ENCODE measurements around the gene ZBTB3. TPM values are rescaled to one million over a fixed set of nuclear protein-coding genes. Genes with fewer than 3 reads are reported as not detected.
A peak's percentile ranks its signal among the peaks of the same experiment; 100 is the strongest.

The ZBTB3 gene
- total RNA-seq: 13.0 TPM in 2 replicates

DNA sequence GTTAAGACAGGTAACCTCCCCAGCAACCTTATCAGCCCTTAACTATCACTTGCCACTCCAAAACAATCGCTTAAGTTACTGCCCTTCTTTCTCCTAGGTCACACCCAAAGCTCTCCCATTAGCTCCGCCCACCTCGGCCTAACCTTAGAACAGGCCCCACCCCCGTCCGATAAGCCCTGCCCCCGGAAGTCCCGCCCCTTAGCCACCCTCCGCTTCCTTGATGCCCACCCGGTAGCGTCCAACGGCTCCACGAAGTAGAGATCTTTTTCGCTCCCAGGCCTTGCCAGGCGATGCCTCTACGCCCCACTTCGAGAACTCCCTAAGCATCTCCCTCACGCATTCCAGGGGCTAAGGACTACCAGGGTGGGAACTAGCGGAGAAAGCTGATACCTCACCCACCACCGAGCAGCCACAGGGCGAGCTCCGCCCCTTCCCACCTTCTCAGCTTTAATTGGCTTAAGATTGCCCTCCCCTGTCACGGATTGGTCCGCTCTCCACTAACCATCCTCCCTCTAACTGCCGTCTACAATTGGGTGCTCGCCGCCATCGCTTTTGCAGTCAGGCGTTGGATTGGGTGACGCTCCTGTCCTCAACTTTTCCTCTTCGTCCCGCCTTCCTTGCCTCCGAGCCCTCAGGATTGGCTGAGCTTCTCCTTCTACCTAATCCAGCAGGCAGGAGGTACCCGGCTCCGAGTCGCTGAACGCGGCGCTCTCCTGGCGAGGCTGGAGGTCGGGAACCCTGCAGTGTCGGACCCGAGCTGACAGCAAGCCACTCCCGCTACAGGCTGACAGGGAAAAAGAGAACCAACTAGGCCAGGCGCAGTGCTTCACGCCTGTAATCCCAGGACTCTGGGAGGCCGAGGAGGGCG, at the start of gene ZBTB3:
ZBTB3 (minus strand) TSS at position 425 of the 868 bp plus-strand sequence. CDS start 496 bp downstream, outside the sequence.
- H3K79me2 ChIP-seq (ENCODE audit: insufficient read depth, low read length): peaks cover 22% of the 10 kb centered on the region
- H2AFZ ChIP-seq (ENCODE audit: low read length): peak within 1 kb of the TSS; percentile 98
- H3K4me2 ChIP-seq (ENCODE audit: insufficient read depth, low read length): peak within 1 kb of the TSS; percentile 88
- H4K20me1 ChIP-seq (ENCODE audit: insufficient read depth, low read length): no peaks in the 10 kb centered on the region
- peak within 1 kb of the TSS; percentile 90 for H3K27ac ChIP-seq (ENCODE audit: low read depth, low read length)
- no peaks in the 10 kb centered on the region for H3K9me3 ChIP-seq (ENCODE audit: low read depth, low read length)
- peak within 1 kb of the TSS; percentile 89 for H3K4me3 ChIP-seq (ENCODE audit: insufficient read depth, low read length)
- H3K27me3 ChIP-seq (ENCODE audit: insufficient read depth, low read length): no peaks in the 10 kb centered on the region
- H3K36me3 ChIP-seq (ENCODE audit: insufficient read depth, low read length): peaks cover 8% of the 10 kb centered on the region
- TF ChIP-seq, protein P1, sequence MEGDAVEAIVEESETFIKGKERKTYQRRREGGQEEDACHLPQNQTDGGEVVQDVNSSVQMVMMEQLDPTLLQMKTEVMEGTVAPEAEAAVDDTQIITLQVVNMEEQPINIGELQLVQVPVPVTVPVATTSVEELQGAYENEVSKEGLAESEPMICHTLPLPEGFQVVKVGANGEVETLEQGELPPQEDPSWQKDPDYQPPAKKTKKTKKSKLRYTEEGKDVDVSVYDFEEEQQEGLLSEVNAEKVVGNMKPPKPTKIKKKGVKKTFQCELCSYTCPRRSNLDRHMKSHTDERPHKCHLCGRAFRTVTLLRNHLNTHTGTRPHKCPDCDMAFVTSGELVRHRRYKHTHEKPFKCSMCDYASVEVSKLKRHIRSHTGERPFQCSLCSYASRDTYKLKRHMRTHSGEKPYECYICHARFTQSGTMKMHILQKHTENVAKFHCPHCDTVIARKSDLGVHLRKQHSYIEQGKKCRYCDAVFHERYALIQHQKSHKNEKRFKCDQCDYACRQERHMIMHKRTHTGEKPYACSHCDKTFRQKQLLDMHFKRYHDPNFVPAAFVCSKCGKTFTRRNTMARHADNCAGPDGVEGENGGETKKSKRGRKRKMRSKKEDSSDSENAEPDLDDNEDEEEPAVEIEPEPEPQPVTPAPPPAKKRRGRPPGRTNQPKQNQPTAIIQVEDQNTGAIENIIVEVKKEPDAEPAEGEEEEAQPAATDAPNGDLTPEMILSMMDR (IDR thresholded peaks at IDR 0.05; ENCODE audit: extremely low read depth, low read depth, low read length): no peak
- peaks cover 3% of the 10 kb centered on the region for H3K4me1 ChIP-seq (ENCODE audit: insufficient read depth, low read length)
- peak; percentile 98 for DNase-seq (ENCODE audit: insufficient read length, low spot score, missing footprints)

GRCh38 chr11:62801071-62801470, 47.1 kb upstream of the ZBTB3 start:
- DNase-seq (ENCODE audit: insufficient read length, low spot score, missing footprints): no peak
- H3K4me1 ChIP-seq (ENCODE audit: insufficient read depth, low read length): peaks cover 17% of the 10 kb centered on the region
- H4K20me1 ChIP-seq (ENCODE audit: insufficient read depth, low read length): peaks cover 27% of the 10 kb centered on the region
- H3K9me3 ChIP-seq (ENCODE audit: low read depth, low read length): no peaks in the 10 kb centered on the region
- H3K27ac ChIP-seq (ENCODE audit: low read depth, low read length): no peak overlapping the region
- TF ChIP-seq, protein P1 (IDR thresholded peaks at IDR 0.05; ENCODE audit: extremely low read depth, low read depth, low read length): no peak
- peaks cover 43% of the 10 kb centered on the region for H3K79me2 ChIP-seq (ENCODE audit: insufficient read depth, low read length)
- H3K36me3 ChIP-seq (ENCODE audit: insufficient read depth, low read length): peaks cover 77% of the 10 kb centered on the region
- no peaks in the 10 kb centered on the region for H3K27me3 ChIP-seq (ENCODE audit: insufficient read depth, low read length)
- no peak overlapping the region for H2AFZ ChIP-seq (ENCODE audit: low read length)
- H3K4me3 ChIP-seq (ENCODE audit: insufficient read depth, low read length): no peak overlapping the region
- H3K4me2 ChIP-seq (ENCODE audit: insufficient read depth, low read length): no peak overlapping the region

DNA sequence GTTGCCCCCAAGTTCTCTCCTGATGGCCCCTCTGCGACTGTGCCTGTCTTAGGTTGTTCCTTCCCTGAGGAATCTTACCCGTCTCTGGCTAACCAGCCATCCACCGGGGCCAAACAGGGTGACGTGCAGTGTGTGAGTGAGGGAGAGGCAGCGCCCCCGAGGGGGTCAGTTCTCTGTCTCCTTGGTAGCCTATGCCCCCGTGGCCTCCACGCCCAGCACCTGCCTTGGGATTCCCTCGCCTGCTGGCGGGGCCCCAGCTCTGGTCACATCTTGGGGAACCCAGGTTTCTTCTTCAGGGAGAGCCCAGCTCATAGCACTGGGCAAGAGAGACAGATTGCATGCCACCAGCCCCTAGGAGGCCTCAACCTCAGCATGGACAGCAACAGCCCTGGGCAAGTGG, 45.5 kb upstream of the ZBTB3 start:
- H3K79me2 ChIP-seq (ENCODE audit: insufficient read depth, low read length): peaks cover 35% of the 10 kb centered on the region
- TF ChIP-seq, protein P1 (IDR thresholded peaks at IDR 0.05; ENCODE audit: extremely low read depth, low read depth, low read length): no peak
- no peak for DNase-seq (ENCODE audit: insufficient read length, low spot score, missing footprints)
- H3K27me3 ChIP-seq (ENCODE audit: insufficient read depth, low read length): no peaks in the 10 kb centered on the region
- no peak overlapping the region for H3K4me2 ChIP-seq (ENCODE audit: insufficient read depth, low read length)
- H3K36me3 ChIP-seq (ENCODE audit: insufficient read depth, low read length): peaks cover 93% of the 10 kb centered on the region
- H3K9me3 ChIP-seq (ENCODE audit: low read depth, low read length): no peaks in the 10 kb centered on the region
- H2AFZ ChIP-seq (ENCODE audit: low read length): no peak overlapping the region
- peaks cover 11% of the 10 kb centered on the region for H3K4me1 ChIP-seq (ENCODE audit: insufficient read depth, low read length)
- peaks cover 22% of the 10 kb centered on the region for H4K20me1 ChIP-seq (ENCODE audit: insufficient read depth, low read length)
- no peak overlapping the region for H3K4me3 ChIP-seq (ENCODE audit: insufficient read depth, low read length)
- no peak overlapping the region for H3K27ac ChIP-seq (ENCODE audit: low read depth, low read length)

DNA sequence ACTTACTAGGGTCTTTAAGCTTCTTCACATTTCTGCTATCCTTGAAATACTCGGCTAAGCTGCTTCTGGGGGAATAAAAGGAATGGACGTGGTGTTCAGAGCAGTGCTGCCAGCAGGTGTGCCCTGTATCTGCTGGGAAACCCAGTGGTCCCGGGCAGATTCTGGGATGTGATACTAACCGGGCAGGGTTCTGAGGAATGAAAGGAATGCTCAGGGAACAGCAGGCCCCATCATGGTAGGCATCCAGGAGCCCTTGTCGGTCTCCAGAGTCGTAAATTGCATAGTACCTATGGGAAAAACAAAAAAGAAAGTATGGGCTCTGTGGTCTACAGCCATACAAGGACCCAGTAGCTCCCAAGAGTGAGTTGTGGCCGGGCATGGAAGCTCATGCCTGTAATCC, 42.3 kb upstream of the ZBTB3 start:
- no peak overlapping the region for H3K4me3 ChIP-seq (ENCODE audit: insufficient read depth, low read length)
- no peak overlapping the region for H2AFZ ChIP-seq (ENCODE audit: low read length)
- H3K4me2 ChIP-seq (ENCODE audit: insufficient read depth, low read length): no peak overlapping the region
- no peak for DNase-seq (ENCODE audit: insufficient read length, low spot score, missing footprints)
- peaks cover 10% of the 10 kb centered on the region for H4K20me1 ChIP-seq (ENCODE audit: insufficient read depth, low read length)
- peaks cover 89% of the 10 kb centered on the region for H3K36me3 ChIP-seq (ENCODE audit: insufficient read depth, low read length)
- no peaks in the 10 kb centered on the region for H3K27me3 ChIP-seq (ENCODE audit: insufficient read depth, low read length)
- peaks cover 9% of the 10 kb centered on the region for H3K79me2 ChIP-seq (ENCODE audit: insufficient read depth, low read length)
- TF ChIP-seq, protein P1 (IDR thresholded peaks at IDR 0.05; ENCODE audit: extremely low read depth, low read depth, low read length): no peak
- H3K4me1 ChIP-seq (ENCODE audit: insufficient read depth, low read length): peaks cover 6% of the 10 kb centered on the region
- H3K27ac ChIP-seq (ENCODE audit: low read depth, low read length): no peak overlapping the region
- no peaks in the 10 kb centered on the region for H3K9me3 ChIP-seq (ENCODE audit: low read depth, low read length)

Data from osteoblast (primary cell).